Measurements from ENCODE around the gene ZMYND19. TPM values are rescaled to one million over a fixed set of nuclear protein-coding genes. Genes with fewer than 3 reads are reported as not detected.

The ZMYND19 gene
- total RNA-seq, 1 experiment from 2014 or later, result 77.9 TPM

DNA sequence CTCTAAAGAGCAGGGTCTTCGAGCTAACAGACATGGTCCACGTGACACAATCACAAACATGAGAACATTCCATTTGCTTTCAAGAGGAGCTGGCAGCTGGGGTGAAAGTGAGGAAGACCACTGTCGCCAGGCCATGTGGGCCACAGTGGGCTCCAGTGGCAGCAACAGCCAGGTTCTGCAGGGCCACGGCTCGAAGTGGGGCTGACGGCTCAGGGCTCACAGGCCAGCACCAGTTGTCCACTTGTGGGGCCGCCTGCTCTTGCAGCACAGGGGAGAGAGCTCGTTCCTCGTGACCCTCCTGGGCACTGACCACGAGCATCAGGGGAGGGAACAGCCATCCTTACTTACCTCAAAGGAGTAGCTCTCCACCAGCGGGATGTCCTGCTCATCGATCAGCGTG is 2.0 kb downstream of the ZMYND19 start:
- ChIA-PET POLR2A (interaction anchor here (1.9 kb wide), 1 partner anchor 8 kb away, joined by 7 read pairs; no protein-coding TSS in a partner anchor), CTCF (interaction anchor here (2.3 kb wide), 1 partner anchor 10 kb away, joined by 8 read pairs; the partner anchor contains the start of gene DPH7)
- peaks cover 8% of the 10 kb centered on the region for H3K27me3 Mint-ChIP-seq (ENCODE audit: low read depth)
- H3K27ac Mint-ChIP-seq, result no peak overlapping the region
- ATAC-seq, result no peak
- TF ChIP-seq SP1 (CRISPR knock-in tag; conservative IDR thresholded peaks at IDR 0.05) (no peak), NR1H2 (CRISPR knock-in tag; IDR thresholded peaks at IDR 0.05) (no peak), GRHL2 (CRISPR knock-in tag; IDR thresholded peaks at IDR 0.05; ENCODE audit: insufficient replicate concordance, severe bottlenecking) (no peak)
- H3K36me3 Mint-ChIP-seq, result peaks cover 28% of the 10 kb centered on the region
- no peak for DNase-seq (ENCODE audit: low spot score)
- peaks cover 5% of the 10 kb centered on the region; the same call in 1 of the 2 replicates for H3K4me1 Mint-ChIP-seq
- H3K4me3 Mint-ChIP-seq, result peak overlapping the region; percentile 77
- no peaks in the 10 kb centered on the region for H3K9me3 Mint-ChIP-seq

GRCh38 chr9:137586854-137587253 is 3.5 kb downstream of the ZMYND19 start:
- TF ChIP-seq JAZF1 (CRISPR knock-in tag; IDR thresholded peaks at IDR 0.05) (no peak), ZNF532 (CRISPR knock-in tag; IDR thresholded peaks at IDR 0.05; ENCODE audit: borderline replicate concordance) (no peak), ZNF317 (CRISPR knock-in tag; IDR thresholded peaks at IDR 0.05; ENCODE audit: borderline replicate concordance, low read depth) (no peak), HMGA2 (CRISPR knock-in tag; IDR thresholded peaks at IDR 0.05) (no peak), AR (CRISPR knock-in tag; IDR thresholded peaks at IDR 0.05) (no peak), ATF3 (CRISPR knock-in tag; conservative IDR thresholded peaks at IDR 0.05) (no peak), ATF1 (CRISPR knock-in tag; IDR thresholded peaks at IDR 0.05) (no peak), SMAD3 (CRISPR knock-in tag; IDR thresholded peaks at IDR 0.05; ENCODE audit: borderline replicate concordance) (no peak), IRF1 (CRISPR knock-in tag; IDR thresholded peaks at IDR 0.05) (no peak), ZNF263 (CRISPR knock-in tag; IDR thresholded peaks at IDR 0.05; ENCODE audit: low read depth) (no peak)
- TF ChIP-seq, protein P1, sequence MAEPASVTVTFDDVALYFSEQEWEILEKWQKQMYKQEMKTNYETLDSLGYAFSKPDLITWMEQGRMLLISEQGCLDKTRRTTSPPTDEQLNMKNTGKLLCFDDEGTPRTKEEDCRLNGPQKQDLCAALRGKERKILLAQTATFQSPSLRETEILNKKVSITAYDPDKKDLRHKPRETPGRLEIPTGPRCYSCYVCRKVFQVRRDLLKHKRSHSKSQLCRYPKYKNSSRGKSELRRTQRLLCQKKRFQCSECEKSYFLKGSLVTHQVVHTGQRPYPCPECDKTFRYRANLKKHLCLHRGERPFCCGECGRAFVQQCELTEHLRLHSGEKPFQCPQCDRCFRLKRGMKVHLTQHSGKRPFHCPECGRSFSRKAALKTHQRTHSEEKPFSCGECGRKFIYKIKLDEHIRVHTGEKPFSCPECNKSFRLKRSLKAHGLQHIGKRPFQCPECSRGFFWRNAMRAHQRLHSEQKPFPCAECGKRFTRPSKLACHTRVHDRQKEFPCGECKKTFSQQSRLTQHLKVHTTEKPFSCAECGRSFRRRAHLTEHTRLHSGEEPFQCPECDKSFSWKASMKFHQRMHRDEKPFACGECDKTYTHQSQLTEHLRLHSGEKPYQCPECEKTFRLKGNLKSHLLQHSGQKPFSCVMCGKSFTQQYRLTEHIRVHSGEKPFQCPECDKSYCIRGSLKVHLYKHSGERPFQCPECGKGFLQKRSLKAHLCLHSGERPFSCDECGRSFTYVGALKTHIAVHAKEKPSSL (CRISPR knock-in tag; conservative IDR thresholded peaks at IDR 0.05), result no peak
- TF ChIP-seq, protein P2, sequence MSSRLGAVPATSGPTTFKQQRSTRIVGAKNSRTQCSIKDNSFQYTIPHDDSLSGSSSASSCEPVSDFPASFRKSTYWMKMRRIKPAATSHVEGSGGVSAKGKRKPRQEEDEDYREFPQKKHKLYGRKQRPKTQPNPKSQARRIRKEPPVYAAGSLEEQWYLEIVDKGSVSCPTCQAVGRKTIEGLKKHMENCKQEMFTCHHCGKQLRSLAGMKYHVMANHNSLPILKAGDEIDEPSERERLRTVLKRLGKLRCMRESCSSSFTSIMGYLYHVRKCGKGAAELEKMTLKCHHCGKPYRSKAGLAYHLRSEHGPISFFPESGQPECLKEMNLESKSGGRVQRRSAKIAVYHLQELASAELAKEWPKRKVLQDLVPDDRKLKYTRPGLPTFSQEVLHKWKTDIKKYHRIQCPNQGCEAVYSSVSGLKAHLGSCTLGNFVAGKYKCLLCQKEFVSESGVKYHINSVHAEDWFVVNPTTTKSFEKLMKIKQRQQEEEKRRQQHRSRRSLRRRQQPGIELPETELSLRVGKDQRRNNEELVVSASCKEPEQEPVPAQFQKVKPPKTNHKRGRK (CRISPR knock-in tag; IDR thresholded peaks at IDR 0.05; ENCODE audit: borderline replicate concordance), result no peak
- TF ChIP-seq, protein P3, sequence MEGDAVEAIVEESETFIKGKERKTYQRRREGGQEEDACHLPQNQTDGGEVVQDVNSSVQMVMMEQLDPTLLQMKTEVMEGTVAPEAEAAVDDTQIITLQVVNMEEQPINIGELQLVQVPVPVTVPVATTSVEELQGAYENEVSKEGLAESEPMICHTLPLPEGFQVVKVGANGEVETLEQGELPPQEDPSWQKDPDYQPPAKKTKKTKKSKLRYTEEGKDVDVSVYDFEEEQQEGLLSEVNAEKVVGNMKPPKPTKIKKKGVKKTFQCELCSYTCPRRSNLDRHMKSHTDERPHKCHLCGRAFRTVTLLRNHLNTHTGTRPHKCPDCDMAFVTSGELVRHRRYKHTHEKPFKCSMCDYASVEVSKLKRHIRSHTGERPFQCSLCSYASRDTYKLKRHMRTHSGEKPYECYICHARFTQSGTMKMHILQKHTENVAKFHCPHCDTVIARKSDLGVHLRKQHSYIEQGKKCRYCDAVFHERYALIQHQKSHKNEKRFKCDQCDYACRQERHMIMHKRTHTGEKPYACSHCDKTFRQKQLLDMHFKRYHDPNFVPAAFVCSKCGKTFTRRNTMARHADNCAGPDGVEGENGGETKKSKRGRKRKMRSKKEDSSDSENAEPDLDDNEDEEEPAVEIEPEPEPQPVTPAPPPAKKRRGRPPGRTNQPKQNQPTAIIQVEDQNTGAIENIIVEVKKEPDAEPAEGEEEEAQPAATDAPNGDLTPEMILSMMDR (IDR thresholded peaks at IDR 0.05), result no peak
- POLR2A ChIA-PET, result no interaction called here
- Mint-ChIP-seq H3K9me3 (no peaks in the 10 kb centered on the region), H3K27me3 (ENCODE audit: low read depth) (peaks cover 8% of the 10 kb centered on the region), H3K36me3 (peaks cover 36% of the 10 kb centered on the region), H3K4me1 (peaks cover 8% of the 10 kb centered on the region; the same call in 1 of the 2 replicates), H3K27ac (no peak overlapping the region), H3K4me3 (no peak overlapping the region)
- CTCF ChIA-PET, result interaction anchor here (2.3 kb wide), 1 partner anchor 8 kb away, joined by 8 read pairs; the partner anchor contains the start of gene DPH7
- DNase-seq (ENCODE audit: low spot score) (no peak), ATAC-seq (no peak)
